ENCODE results near the gene TSPAN18.

Gene TSPAN18

GRCh38 chr11:44957040-44957515 lies 230.3 kb downstream of the TSPAN18 start:
- DNase-seq (ENCODE audit: low read depth in 2 of 2) = no peak

GRCh38 chr11:44957776-44958564 lies 231.2 kb downstream of the TSPAN18 start:
- DNase-seq (ENCODE audit: low read depth in 2 of 2) = no peak

GRCh38 chr11:44959064-44959463 lies 232.3 kb downstream of the TSPAN18 start:
- DNase-seq (ENCODE audit: low read depth in 2 of 2) = no peak

- DNase-seq (ENCODE audit: low read depth in 2 of 2) = no peak
These were observed 233.6 kb downstream of the TSPAN18 start for GRCh38 chr11:44960200-44960845.

GRCh38 chr11:44962464-44962863 lies 235.7 kb downstream of the TSPAN18 start:
- DNase-seq (ENCODE audit: low read depth in 2 of 2) = no peak

DNA sequence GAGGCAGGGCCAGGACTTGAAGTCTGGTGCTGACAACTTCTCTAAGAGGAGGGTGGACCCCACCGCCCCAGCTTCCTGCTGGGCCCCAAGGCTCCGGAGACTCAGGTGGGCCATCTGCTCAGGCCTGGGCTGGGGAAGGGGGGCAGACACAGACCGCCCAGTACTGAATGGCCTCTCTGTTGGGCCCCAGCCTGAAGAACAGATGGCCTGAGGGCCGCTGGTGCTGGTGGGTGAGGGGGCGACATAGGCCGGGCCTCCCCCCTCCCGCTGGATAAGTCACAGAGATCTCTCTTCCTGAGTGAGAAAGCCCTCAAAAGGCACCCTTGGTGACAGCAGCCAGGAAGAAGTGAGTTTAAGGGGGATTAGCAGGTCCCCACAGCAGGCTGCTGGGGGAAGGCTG lies 236.4 kb downstream of the TSPAN18 start:
- no peak for DNase-seq (ENCODE audit: low read depth in 2 of 2)

- no peak for DNase-seq (ENCODE audit: low read depth in 2 of 2)
These were observed 237.2 kb downstream of the TSPAN18 start for GRCh38 chr11:44963948-44964347.

GRCh38 chr11:44964526-44965209 lies 237.9 kb downstream of the TSPAN18 start:
- DNase-seq (ENCODE audit: low read depth in 2 of 2) = no peak

DNA sequence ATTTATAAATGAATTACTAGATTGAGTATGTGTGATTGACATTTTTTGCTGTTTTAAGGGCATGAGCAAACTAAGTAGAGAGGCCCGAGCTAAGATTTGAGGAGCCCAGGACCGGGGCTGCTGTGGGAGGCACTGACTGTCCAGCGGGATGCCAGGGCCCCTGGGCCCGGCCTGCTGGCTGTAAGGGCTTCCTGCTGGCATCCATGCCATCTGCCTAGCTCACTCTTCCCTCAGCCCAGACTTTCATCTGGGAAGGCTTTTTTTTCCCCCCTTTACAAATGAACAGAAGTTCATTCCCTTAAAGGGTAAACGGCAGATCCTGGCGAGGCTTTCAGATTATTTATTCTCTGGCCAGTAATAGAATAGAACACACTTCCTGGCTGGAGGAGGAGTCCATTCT lies 239.9 kb downstream of the TSPAN18 start:
- DNase-seq (ENCODE audit: low read depth in 2 of 2) = no peak

- DNase-seq (ENCODE audit: low read depth in 2 of 2) = no peak
These were observed 241.3 kb downstream of the TSPAN18 start for GRCh38 chr11:44967930-44968496.

DNA sequence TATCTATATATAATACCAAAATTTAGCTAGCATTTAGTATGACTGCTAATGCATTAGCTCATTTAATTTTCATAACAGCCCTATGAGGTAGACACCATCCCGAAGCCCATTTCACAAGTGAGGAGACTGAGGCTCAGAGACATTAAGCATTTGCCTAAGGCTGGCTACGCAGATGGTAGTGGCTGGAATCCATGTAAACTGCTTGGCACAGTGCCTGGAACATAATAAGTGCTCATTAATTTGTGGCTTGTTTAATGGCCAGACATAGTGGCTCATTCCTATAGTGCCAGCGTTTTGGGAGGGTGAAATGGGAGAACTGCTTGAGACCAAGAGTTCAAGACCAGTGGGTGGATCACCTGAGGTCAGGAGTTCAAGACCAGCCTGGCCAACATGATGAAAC lies 241.7 kb downstream of the TSPAN18 start:
- DNase-seq (ENCODE audit: low read depth in 2 of 2) = no peak

- DNase-seq (ENCODE audit: low read depth in 2 of 2) = no peak
These were observed 243.0 kb downstream of the TSPAN18 start for GRCh38 chr11:44969651-44970252.

DNA sequence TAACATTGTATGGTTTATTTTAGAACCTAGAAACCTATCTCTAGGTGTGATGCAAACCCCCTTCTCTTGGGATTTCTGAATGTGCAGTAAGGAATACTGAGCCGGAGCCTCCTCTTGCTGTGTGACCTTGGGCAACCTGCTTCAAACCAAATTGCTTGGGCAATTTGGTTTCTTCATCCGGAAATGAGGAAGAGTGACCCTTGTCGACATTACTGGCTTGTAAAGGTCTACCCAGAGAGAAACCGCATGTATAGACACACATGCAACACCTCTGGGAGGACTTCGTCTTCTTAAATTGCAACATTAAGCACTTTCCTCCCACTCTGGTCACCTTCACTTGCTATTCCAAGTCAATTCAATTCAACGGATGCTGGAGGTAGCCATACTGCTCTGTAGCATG lies 243.5 kb downstream of the TSPAN18 start:
- no peak for DNase-seq (ENCODE audit: low read depth in 2 of 2)

DNA sequence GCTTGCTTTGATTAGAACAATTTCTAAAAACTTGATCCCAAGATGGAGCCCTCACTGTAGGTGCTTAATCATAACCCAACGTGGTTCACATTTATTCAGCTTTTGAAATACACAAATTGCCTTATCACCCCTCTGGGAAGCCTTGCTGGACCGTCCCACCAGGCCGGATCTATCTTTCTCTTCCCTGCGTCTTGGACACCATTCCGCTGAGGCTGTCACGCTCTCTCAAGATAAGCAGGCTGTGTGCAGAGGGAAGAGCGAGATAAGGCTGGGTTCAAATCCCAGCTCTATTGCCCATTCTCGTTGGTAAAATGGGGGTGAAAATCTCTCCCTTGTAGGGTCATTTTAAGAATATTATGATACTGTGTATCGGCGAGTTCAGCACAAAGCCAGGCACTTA lies 244.4 kb downstream of the TSPAN18 start:
- DNase-seq (ENCODE audit: low read depth in 2 of 2) = no peak

GRCh38 chr11:44972746-44973435 lies 246.1 kb downstream of the TSPAN18 start:
- no peak for DNase-seq (ENCODE audit: low read depth in 2 of 2)

- DNase-seq (ENCODE audit: low read depth in 2 of 2) = no peak
These were observed 247.1 kb downstream of the TSPAN18 start for GRCh38 chr11:44973632-44974401.

GRCh38 chr11:44974402-44975000 lies 247.7 kb downstream of the TSPAN18 start:
- DNase-seq (ENCODE audit: low read depth in 2 of 2) = no peak

DNA sequence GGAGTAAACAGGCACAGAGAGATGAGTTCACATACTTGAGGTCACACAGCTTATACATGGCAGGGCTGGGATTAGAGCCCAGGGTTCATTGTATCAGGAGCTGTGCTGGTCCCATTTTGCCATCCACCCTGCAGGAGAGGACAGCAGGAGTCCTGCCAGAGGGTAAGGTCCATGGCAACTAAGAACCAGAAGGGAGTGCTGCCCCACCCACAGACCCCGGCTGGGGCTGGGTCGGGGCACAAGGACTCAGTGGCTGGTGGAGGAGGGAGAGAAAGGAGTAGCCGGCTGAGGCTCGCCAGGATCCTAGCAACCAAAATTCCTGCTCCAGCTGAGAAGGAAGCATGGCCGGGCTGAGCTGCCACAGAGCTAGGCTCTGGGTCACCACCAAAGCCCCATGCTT lies 249.8 kb downstream of the TSPAN18 start:
- DNase-seq (ENCODE audit: low read depth in 2 of 2) = no peak

DNA sequence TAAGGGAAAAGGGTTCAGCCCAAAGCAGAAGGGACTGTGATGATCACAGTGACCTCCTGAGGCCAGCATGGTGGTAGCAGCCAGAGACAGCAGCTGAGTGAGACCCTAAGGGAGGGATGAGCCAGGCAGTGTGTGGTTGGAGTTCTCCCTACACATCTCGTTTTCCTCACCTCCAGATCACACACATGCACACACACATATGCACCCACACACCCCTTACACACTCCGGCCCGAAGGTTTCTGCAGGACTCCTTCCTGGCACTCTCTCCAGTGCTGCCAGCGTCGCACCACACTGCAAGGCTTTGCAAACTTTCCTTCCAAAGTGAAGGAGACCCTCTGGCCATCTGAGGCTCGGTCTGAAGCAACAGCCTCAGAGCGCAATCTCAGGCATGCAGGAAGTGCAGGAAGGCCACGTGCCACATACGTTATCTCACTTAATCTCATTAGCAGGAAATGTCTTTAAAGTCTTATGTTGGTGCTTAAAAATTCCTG lies 250.8 kb downstream of the TSPAN18 start:
- DNase-seq (ENCODE audit: low read depth in 2 of 2) = no peak

Measured in stimulated activated CD4-positive, alpha-beta T cell treated with anti-CD3 and anti-CD28 coated beads, Interleukin-15, amount 100 ng/mL, for 48 hours (primary cell).